ENCODE results near the gene ERMP1.

The ERMP1 gene

GRCh38 chr9:5736563-5737346 is 96.2 kb downstream of the ERMP1 start:
- TF ChIP-seq, protein P1, sequence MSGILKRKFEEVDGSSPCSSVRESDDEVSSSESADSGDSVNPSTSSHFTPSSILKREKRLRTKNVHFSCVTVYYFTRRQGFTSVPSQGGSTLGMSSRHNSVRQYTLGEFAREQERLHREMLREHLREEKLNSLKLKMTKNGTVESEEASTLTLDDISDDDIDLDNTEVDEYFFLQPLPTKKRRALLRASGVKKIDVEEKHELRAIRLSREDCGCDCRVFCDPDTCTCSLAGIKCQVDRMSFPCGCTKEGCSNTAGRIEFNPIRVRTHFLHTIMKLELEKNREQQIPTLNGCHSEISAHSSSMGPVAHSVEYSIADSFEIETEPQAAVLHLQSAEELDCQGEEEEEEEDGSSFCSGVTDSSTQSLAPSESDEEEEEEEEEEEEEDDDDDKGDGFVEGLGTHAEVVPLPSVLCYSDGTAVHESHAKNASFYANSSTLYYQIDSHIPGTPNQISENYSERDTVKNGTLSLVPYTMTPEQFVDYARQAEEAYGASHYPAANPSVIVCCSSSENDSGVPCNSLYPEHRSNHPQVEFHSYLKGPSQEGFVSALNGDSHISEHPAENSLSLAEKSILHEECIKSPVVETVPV (CRISPR knock-in tag; IDR thresholded peaks at IDR 0.05): no peak
- peak; percentile 93 for TF ChIP-seq ZFP30 (CRISPR knock-in tag; IDR thresholded peaks at IDR 0.05)
- ATAC-seq: no peak

- ATAC-seq: no peak
- TF ChIP-seq, protein P2, sequence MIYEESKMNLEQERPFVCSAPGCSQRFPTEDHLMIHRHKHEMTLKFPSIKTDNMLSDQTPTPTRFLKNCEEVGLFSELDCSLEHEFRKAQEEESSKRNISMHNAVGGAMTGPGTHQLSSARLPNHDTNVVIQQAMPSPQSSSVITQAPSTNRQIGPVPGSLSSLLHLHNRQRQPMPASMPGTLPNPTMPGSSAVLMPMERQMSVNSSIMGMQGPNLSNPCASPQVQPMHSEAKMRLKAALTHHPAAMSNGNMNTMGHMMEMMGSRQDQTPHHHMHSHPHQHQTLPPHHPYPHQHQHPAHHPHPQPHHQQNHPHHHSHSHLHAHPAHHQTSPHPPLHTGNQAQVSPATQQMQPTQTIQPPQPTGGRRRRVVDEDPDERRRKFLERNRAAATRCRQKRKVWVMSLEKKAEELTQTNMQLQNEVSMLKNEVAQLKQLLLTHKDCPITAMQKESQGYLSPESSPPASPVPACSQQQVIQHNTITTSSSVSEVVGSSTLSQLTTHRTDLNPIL (CRISPR knock-in tag; IDR thresholded peaks at IDR 0.05; ENCODE audit: low read depth): no peak
- TF ChIP-seq ZFP30 (CRISPR knock-in tag; IDR thresholded peaks at IDR 0.05) (no peak), ZC3H10 (CRISPR knock-in tag; IDR thresholded peaks at IDR 0.05) (no peak), ARNTL (CRISPR knock-in tag; IDR thresholded peaks at IDR 0.05; ENCODE audit: borderline replicate concordance, low read depth) (no peak), ESRRG (CRISPR knock-in tag; IDR thresholded peaks at IDR 0.05) (no peak), ISL1 (CRISPR knock-in tag; IDR thresholded peaks at IDR 0.05) (no peak), ZNF70 (CRISPR knock-in tag; IDR thresholded peaks at IDR 0.05) (no peak), ZNF8 (CRISPR knock-in tag; IDR thresholded peaks at IDR 0.05) (no peak), GLIS3 (CRISPR knock-in tag; IDR thresholded peaks at IDR 0.05) (no peak), BACH2 (CRISPR knock-in tag; IDR thresholded peaks at IDR 0.05; ENCODE audit: borderline replicate concordance) (no peak), TSHZ2 (CRISPR knock-in tag; IDR thresholded peaks at IDR 0.05) (no peak), TOX (CRISPR knock-in tag; IDR thresholded peaks at IDR 0.05; ENCODE audit: borderline replicate concordance) (no peak), PPARA (CRISPR knock-in tag; IDR thresholded peaks at IDR 0.05; ENCODE audit: borderline replicate concordance) (no peak)
- TF ChIP-seq, protein P3, sequence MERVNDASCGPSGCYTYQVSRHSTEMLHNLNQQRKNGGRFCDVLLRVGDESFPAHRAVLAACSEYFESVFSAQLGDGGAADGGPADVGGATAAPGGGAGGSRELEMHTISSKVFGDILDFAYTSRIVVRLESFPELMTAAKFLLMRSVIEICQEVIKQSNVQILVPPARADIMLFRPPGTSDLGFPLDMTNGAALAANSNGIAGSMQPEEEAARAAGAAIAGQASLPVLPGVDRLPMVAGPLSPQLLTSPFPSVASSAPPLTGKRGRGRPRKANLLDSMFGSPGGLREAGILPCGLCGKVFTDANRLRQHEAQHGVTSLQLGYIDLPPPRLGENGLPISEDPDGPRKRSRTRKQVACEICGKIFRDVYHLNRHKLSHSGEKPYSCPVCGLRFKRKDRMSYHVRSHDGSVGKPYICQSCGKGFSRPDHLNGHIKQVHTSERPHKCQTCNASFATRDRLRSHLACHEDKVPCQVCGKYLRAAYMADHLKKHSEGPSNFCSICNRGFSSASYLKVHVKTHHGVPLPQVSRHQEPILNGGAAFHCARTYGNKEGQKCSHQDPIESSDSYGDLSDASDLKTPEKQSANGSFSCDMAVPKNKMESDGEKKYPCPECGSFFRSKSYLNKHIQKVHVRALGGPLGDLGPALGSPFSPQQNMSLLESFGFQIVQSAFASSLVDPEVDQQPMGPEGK (CRISPR knock-in tag; IDR thresholded peaks at IDR 0.05; ENCODE audit: borderline replicate concordance): no peak
- TF ChIP-seq, protein P4, sequence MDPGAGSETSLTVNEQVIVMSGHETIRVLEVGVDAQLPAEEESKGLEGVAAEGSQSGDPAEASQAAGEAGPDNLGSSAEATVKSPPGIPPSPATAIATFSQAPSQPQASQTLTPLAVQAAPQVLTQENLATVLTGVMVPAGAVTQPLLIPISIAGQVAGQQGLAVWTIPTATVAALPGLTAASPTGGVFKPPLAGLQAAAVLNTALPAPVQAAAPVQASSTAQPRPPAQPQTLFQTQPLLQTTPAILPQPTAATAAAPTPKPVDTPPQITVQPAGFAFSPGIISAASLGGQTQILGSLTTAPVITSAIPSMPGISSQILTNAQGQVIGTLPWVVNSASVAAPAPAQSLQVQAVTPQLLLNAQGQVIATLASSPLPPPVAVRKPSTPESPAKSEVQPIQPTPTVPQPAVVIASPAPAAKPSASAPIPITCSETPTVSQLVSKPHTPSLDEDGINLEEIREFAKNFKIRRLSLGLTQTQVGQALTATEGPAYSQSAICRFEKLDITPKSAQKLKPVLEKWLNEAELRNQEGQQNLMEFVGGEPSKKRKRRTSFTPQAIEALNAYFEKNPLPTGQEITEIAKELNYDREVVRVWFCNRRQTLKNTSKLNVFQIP (CRISPR knock-in tag; IDR thresholded peaks at IDR 0.05; ENCODE audit: borderline replicate concordance, low read depth): no peak
- TF ChIP-seq, protein P1 (CRISPR knock-in tag; IDR thresholded peaks at IDR 0.05): no peak
Observed at GRCh38 chr9:5735072-5735471, 97.8 kb downstream of the ERMP1 start.

Measured in SK-N-SH treated with all-trans-retinoic acid at 6 μM for 48 hours (cell line).